NCI-H774 (cell line): ENCODE results near the gene ZNF771.
A peak's percentile ranks its signal among the peaks of the same experiment; 100 is the strongest.
"Not testable (repeated sequence)": the region's sequence is repeated elsewhere in the genome, so short reads cannot be mapped to it uniquely, and the experiment has no call there.

ENCODE experiments used
- DNase-seq: peaks from one replicate; lab custom pipeline; 2025; lab: John Stamatoyannopoulos, UW

Gene ZNF771

GRCh38 chr16:30430428-30430970 is 23.1 kb downstream of the ZNF771 start:
- no peak for DNase-seq

DNA sequence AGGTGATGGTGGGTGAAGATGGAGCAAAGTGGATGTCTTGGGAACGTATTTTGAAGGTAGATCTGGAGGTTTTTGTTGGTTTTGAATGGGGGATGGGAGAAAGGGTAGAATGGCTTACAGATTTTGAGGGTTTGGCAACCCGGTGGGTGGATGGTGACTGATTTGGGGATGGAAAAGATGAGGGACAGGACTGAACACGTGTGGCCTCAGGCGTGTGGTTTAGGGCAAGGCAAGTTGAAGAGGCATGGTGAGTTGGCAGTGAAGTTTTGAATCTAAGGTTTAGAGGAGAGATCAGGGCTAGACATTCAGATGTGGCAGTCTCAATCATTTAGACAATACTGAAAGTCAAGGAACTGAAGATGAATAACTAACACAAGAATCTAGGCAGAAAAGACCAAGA is 27.4 kb downstream of the ZNF771 start:
- DNase-seq = no peak

DNA sequence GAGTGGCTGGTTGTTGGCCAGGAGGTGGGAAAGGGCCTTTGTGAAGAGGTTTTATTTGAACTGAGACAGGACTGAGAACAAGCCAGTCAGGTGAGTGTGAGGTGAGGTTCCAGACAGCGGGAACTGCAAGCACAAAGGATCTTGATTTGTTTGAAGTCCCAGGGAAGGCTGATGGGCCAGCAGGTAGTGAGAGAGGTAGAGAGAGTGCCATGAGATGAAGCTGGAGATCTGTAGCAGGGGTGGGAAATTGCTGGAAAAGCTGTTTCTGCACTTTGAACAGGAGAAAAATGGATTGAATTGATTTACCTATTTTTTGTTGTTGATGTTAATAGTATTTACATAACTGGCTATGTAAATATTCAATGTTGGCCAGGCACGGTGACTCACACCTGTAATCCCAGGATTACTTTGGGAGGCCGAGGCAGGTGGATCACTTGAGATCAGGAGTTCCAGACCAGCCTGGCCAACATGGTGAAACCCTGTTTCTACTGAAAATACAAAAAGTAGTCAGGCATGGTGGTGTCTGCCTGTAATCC is 30.2 kb downstream of the ZNF771 start:
- peak; percentile 78 for DNase-seq

DNA sequence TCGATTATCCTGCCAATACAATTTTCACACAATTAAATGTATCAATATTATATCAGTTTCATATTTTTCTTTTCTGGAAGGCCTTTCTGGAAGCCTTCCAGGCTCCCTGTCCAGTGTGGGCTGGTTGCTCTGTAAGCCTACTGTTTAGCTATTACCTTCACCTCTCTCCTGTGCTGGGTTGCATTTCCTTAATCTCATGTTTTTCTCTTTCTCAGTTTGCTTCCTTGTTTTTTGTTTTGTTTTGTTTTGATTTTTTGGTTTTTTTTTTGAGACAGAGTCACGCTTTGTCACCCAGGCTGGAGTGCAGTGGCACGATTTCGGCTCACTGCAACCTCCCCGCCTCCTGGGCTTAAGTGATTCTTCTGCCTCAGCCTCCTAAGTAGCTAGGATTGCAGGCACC is 31.4 kb downstream of the ZNF771 start:
- no peak for DNase-seq

GRCh38 chr16:30439720-30440348 is 32.4 kb downstream of the ZNF771 start:
- DNase-seq = no peak

DNA sequence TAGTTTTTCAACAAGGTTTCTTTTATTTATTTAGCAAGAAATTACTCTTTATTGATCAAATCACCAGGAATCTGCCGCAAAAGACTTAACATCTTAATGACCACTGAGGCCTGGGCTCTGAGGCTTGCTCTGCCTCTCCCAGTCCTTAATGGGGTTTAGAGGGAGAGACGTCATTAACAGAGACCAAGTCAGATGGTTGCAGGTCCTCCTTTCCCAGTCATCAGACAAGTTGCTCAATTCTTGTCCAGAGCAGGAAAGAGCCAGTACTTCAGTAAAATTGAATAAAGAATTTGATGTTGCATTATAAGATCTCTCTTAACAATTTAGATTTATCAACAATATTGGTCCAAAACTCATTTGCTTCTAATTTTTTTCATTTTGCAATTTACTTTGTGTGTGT is 36.2 kb downstream of the ZNF771 start:
- DNase-seq = no peak

GRCh38 chr16:30444231-30445148 is 37.1 kb downstream of the ZNF771 start:
- no peak for DNase-seq

DNA sequence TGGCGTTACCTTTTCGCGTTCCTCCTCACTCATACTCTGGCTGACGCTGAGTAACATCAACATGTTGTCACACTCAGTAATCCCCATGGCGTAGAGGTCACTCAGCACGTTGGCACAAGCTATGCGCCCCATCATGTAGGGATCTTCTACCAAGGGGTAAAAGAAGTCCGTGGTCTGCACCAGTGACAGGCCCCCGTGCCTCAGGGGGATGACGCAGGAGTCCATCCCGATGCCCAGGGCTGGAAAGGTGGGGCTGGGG is 37.7 kb downstream of the ZNF771 start:
- DNase-seq = no peak

- peak; percentile 93 for DNase-seq
Observed at GRCh38 chr16:30445408-30446202, 38.2 kb downstream of the ZNF771 start, which contains the start of gene SEPHS2. SEPHS2 (minus strand) TSS chr16:30445874; CDS start chr16:30445727, 147 bp downstream.

DNA sequence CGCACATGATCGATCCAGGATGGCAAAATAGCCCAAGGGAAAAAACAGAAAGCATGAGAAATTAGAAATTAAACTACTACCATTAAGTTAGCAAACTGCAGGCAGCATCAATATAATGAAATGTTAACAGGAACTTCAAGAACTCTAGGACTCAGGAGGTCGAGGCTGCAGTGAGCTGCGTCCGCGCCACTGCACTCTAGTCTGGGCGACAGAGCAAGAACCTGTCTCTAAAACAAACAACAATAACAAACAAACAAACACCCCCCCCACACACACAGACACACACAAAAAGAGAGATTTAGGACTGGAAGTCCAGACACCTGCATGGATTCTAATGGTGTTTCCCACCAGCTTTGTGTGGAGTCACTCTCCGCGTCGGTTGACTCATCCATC is 38.8 kb downstream of the ZNF771 start:
- DNase-seq = no peak

DNA sequence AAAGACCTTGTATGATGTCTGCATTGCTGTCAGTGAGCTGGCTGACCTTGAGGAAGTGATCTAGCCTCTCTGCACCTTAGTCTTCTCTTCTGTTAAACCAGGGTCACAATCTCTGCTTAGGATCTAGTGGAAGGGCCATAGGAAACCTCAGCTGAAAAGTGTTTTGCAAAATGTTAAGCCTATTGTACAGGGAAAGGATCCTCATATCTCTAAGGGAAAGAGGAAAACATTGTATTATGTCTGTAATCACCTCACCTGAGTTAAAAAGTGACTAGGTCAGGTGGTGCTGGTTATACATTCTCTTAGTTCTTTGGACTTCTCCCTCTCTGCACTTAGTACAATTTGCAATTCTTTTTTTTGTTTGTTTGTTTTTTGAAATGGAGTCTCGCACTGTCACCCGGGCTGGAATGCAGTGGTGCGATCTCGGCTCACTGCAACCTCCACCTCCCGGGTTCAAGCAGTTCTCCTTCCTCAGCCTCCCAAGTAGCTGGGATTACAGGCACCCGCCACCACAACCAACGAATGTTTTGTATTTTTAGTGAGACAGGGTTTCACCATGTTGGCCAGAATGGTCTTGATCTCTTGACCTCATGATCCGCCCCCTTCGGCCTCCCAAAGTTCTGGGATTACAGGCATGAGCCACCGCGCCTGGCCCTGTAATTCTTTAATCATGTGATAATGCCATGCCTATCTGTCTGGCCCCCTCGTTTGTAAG is 40.3 kb downstream of the ZNF771 start:
- no peak for DNase-seq

DNA sequence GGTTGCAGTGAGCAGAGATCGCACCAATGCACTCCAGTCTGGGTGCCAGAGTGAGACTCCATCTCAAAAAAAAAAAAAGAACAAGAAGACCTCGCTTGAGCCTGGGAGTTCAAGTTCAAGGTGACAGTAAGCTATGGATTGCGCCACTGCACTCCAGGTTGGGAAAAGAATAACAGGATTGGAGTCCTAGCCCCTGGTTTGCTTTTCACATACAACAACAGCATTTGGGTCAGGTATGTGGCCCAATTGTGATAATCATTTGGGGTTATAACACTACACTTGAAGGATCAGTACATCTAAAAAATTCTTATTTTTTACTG is 41.7 kb downstream of the ZNF771 start:
- no peak for DNase-seq

GRCh38 chr16:30452709-30453580 is 45.5 kb downstream of the ZNF771 start:
- not testable (repeated sequence) for DNase-seq

GRCh38 chr16:30456302-30456701 is 48.9 kb downstream of the ZNF771 start:
- no peak for DNase-seq

DNA sequence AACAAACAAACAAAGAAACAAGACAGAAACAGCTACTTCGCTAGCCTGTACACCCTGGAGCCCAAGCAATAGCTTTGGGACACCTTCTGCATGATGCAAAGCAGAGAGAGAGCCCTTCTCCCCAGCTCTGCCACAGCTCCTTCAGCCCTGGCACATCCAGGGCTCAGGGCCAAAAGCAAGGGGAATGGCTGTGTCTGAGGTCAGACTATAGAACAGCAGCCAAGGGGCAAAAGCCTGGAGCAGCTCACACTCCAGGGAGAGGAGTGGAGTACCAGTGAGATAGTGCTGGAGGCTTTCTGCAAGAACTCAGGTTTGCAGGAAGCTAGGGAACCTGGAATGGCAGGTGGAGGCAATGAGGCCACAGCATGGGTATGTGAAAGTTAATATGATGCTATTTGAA is 49.9 kb downstream of the ZNF771 start:
- no peak for DNase-seq

- no peak for DNase-seq
Observed at GRCh38 chr16:30457743-30458560, 50.5 kb downstream of the ZNF771 start.

DNA sequence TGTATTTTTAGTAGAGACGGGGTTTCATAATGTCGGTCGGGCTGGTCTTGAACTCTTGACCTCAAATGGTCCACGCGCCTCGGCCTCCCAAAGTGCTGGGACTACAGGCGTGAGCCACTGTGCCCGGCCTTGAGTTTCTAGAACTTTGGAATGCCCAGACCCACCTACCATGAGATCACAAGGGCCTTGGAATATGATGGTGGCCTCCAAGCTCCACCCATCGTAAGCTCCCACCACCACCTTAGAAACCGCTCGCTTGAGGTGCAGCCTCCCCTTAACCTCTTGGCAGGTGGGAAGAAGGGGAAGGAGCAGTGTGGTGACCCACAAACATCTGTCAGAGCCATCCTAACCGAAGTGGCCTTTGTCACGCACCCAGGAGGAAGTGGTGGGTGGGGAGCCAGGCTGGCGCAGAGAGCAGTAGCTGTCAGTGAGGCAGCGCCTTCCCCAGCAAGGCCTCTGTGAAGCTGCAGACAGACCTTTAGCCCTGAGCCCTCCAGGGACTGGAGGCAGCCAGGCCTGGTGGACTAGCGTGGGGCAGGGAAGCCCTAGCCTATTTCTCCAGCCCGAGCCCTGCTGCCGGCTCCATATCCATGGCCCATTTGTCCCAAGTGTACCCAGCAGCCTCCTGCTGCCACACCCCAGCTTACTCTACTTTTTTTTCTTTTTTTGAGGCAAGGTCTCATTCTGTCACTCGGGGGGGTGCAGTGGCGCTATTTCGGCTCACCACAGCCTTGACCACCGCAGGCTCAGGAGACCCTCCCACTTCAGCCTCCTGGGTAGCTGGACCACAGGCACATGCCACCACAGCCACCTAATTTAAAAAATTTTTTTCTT is 51.4 kb downstream of the ZNF771 start:
- DNase-seq = no peak

DNA sequence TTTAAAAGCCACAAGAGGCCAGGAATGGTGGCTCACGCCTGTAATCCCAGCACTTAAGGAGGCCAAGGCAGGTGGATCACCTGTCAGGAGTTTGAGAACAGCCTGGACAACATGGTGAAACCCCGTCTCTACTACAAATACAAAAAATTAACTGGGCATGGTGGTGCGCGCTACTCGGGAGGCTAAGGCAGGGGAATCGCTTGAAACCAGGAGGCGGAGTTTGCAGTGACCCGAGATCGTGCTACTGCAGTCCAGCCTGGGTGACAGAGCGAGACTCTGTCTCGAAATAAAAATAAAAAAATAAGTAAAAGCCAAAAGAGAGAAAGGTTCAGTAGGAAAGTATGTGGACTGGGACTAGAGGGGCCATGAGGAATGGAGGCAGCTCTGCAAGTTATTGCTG is 52.0 kb downstream of the ZNF771 start:
- no peak for DNase-seq

- DNase-seq = not testable (repeated sequence)
Observed at GRCh38 chr16:30461426-30461825, 54.0 kb downstream of the ZNF771 start.
